Brain pericyte (primary cell): ENCODE results near the gene VSTM1.

Experiments
- DNase-seq: peaks from one replicate; pipeline ENCODE4 v3.0.0-alpha.2; 2012; ENCODE audit warnings: low read depth, low spot score

VSTM1 gene

GRCh38 chr19:54011507-54012211 is 52.0 kb downstream of the VSTM1 start:
- DNase-seq, result no peak

GRCh38 chr19:54010474-54010873 is 53.2 kb downstream of the VSTM1 start:
- no peak for DNase-seq

- no peak for DNase-seq
Measured at GRCh38 chr19:54009440-54009839, 54.3 kb downstream of the VSTM1 start.

GRCh38 chr19:54002495-54003315 is 61.0 kb downstream of the VSTM1 start:
- no peak for DNase-seq

GRCh38 chr19:54001496-54001895 is 62.2 kb downstream of the VSTM1 start:
- no peak for DNase-seq

GRCh38 chr19:53999694-54000093 is 64.0 kb downstream of the VSTM1 start:
- no peak for DNase-seq

GRCh38 chr19:53998223-53998622 is 65.5 kb downstream of the VSTM1 start:
- DNase-seq, result no peak

GRCh38 chr19:53994811-53995210 is 68.9 kb downstream of the VSTM1 start:
- DNase-seq, result no peak

GRCh38 chr19:53993448-53993847 is 70.2 kb downstream of the VSTM1 start:
- no peak for DNase-seq

GRCh38 chr19:53992815-53993214 is 70.9 kb downstream of the VSTM1 start:
- DNase-seq, result no peak

- no peak for DNase-seq
Measured at GRCh38 chr19:53992211-53992610, 71.5 kb downstream of the VSTM1 start.

GRCh38 chr19:53991224-53992113 is 72.2 kb downstream of the VSTM1 start, which contains the start of gene CACNG6:
Gene CACNG6 (plus strand): TSS chr19:53991637. CDS start chr19:53992878, 1,241 bp downstream.
- DNase-seq, result no peak
